ENCODE measurements around the gene ANKRD55. TPM values are rescaled to one million over a fixed set of nuclear protein-coding genes. Genes with fewer than 3 reads are reported as not detected.
A peak's percentile ranks its signal among the peaks of the same experiment; 100 is the strongest.

ANKRD55 gene
- total RNA-seq, 2 experiments from 2014 or later: 9.7 to 10.2 TPM

GRCh38 chr5:56169949-56170348, 63.2 kb downstream of the ANKRD55 start:
- no peak for TF ChIP-seq CTCF (IDR thresholded peaks at IDR 0.05)
- POLR2A ChIA-PET: no interaction called here
- H3K36me3 Mint-ChIP-seq (ENCODE audit: low read depth): no peaks in the 10 kb centered on the region
- Histone ChIP-seq H3K4me3 (ENCODE audit: low read length) (no peak overlapping the region), H3K27me3 (ENCODE audit: control insufficient read depth in 1 of 2, insufficient read depth in 2 of 2, low read length in 2 of 2) (no peaks in the 10 kb centered on the region), H3K27ac (ENCODE audit: low read depth in 1 of 2, low read length in 2 of 2) (no peak overlapping the region), H3K4me1 (ENCODE audit: insufficient read depth, low read length) (no peaks in the 10 kb centered on the region), H3K9me3 (ENCODE audit: control insufficient read depth in 1 of 2, insufficient read depth in 1 of 2, low read length in 2 of 2) (no peaks in the 10 kb centered on the region), H3K36me3 (ENCODE audit: insufficient read depth, low read length) (no peaks in the 10 kb centered on the region)
- H3K27ac Mint-ChIP-seq: no peak overlapping the region
- no peaks in the 10 kb centered on the region for H3K27me3 Mint-ChIP-seq
- peaks cover 44% of the 10 kb centered on the region for H3K4me1 Mint-ChIP-seq (ENCODE audit: low read depth)
- H3K9me3 Mint-ChIP-seq: no peaks in the 10 kb centered on the region
- ATAC-seq (ENCODE audit: poor library complexity) (no peak), DNase-seq (no peak)
- no peak overlapping the region for H3K4me3 Mint-ChIP-seq
- CTCF ChIA-PET: interaction anchor here (0.5 to 2.1 kb wide), 2 partner anchors 31 to 223 kb away, joined by 5 to 7 read pairs; no protein-coding TSS in a partner anchor
- intact Hi-C loops (cut with DNase I, micrococcal nuclease): no loop called here

GRCh38 chr5:56169281-56169680, 63.8 kb downstream of the ANKRD55 start:
- no peaks in the 10 kb centered on the region for H3K4me1 ChIP-seq (ENCODE audit: insufficient read depth, low read length)
- ATAC-seq (ENCODE audit: poor library complexity) (no peak), DNase-seq (no peak)
- no peak overlapping the region for H3K4me3 ChIP-seq (ENCODE audit: low read length)
- no peaks in the 10 kb centered on the region for H3K27me3 ChIP-seq (ENCODE audit: control insufficient read depth in 1 of 2, insufficient read depth in 2 of 2, low read length in 2 of 2)
- intact Hi-C loops (cut with DNase I, micrococcal nuclease): no loop called here
- ChIA-PET POLR2A (no interaction called here), CTCF (interaction anchor here (2.1 kb wide), 1 partner anchor 32 kb away, joined by 5 read pairs; no protein-coding TSS in a partner anchor)
- H3K27ac ChIP-seq (ENCODE audit: low read depth in 1 of 2, low read length in 2 of 2): no peak overlapping the region
- Mint-ChIP-seq H3K27me3 (no peaks in the 10 kb centered on the region), H3K4me1 (ENCODE audit: low read depth) (peaks cover 50% of the 10 kb centered on the region), H3K36me3 (ENCODE audit: low read depth) (no peaks in the 10 kb centered on the region), H3K4me3 (no peak overlapping the region), H3K9me3 (no peaks in the 10 kb centered on the region), H3K27ac (no peak overlapping the region)
- TF ChIP-seq CTCF (IDR thresholded peaks at IDR 0.05): no peak
- no peaks in the 10 kb centered on the region for H3K9me3 ChIP-seq (ENCODE audit: control insufficient read depth in 1 of 2, insufficient read depth in 1 of 2, low read length in 2 of 2)
- H3K36me3 ChIP-seq (ENCODE audit: insufficient read depth, low read length): no peaks in the 10 kb centered on the region

- DNase-seq (peak in 1 of 14 experiments; percentile 40), ATAC-seq (ENCODE audit: poor library complexity) (peak; percentile 32)
- Mint-ChIP-seq H3K27me3 (no peaks in the 10 kb centered on the region), H3K27ac (peak overlapping the region; percentile 59), H3K36me3 (ENCODE audit: low read depth) (no peaks in the 10 kb centered on the region), H3K4me3 (peak overlapping the region; percentile 57), H3K4me1 (ENCODE audit: low read depth) (peaks cover 60% of the 10 kb centered on the region), H3K9me3 (no peaks in the 10 kb centered on the region)
- H3K9me3 ChIP-seq (ENCODE audit: control insufficient read depth in 1 of 2, insufficient read depth in 1 of 2, low read length in 2 of 2): no peaks in the 10 kb centered on the region
- CTCF ChIA-PET: no interaction called here
- no peaks in the 10 kb centered on the region for H3K27me3 ChIP-seq (ENCODE audit: control insufficient read depth in 1 of 2, insufficient read depth in 2 of 2, low read length in 2 of 2)
- intact Hi-C loops (cut with DNase I, micrococcal nuclease): no loop called here
- no peak overlapping the region for H3K27ac ChIP-seq (ENCODE audit: low read depth in 1 of 2, low read length in 2 of 2)
- TF ChIP-seq CTCF (IDR thresholded peaks at IDR 0.05): no peak
- H3K36me3 ChIP-seq (ENCODE audit: insufficient read depth, low read length): no peaks in the 10 kb centered on the region
- POLR2A ChIA-PET: no interaction called here
- peak overlapping the region; percentile 13 for H3K4me3 ChIP-seq (ENCODE audit: low read length)
- H3K4me1 ChIP-seq (ENCODE audit: insufficient read depth, low read length): no peaks in the 10 kb centered on the region
Observed at GRCh38 chr5:56168066-56168478, 65.1 kb downstream of the ANKRD55 start.
